ENCODE measurements around the gene DYNLT2.

DYNLT2 gene

GRCh38 chr6:169692516-169692915, 58.9 kb downstream of the DYNLT2 start:
- no peak for DNase-seq

- no peak for DNase-seq
Observed at GRCh38 chr6:169691260-169691659, 60.1 kb downstream of the DYNLT2 start.
